GM19395 (cell line): ENCODE measurements around the gene AKAP6.

Experiments used
- ATAC-seq: cut with Tn5 transposase; IDR thresholded peaks from one replicate; pipeline ENCODE4 v1.9.1; 2021; ENCODE audit warnings: mild to moderate bottlenecking, moderate library complexity; ENCODE audit not compliant: unreplicated experiment

Gene AKAP6

GRCh38 chr14:32650030-32650429 is 320.9 kb downstream of the AKAP6 start:
- ATAC-seq = no peak

GRCh38 chr14:32650665-32651064 is 321.6 kb downstream of the AKAP6 start:
- no peak for ATAC-seq

- no peak for ATAC-seq
Measured at GRCh38 chr14:32654106-32654505, 325.0 kb downstream of the AKAP6 start.

GRCh38 chr14:32656601-32657000 is 327.5 kb downstream of the AKAP6 start:
- ATAC-seq = no peak

- no peak for ATAC-seq
Measured at GRCh38 chr14:32657081-32657480, 328.0 kb downstream of the AKAP6 start.

- ATAC-seq = no peak
Measured at GRCh38 chr14:32661216-32661615, 332.1 kb downstream of the AKAP6 start.

GRCh38 chr14:32662211-32662610 is 333.1 kb downstream of the AKAP6 start:
- no peak for ATAC-seq

- no peak for ATAC-seq
Measured at GRCh38 chr14:32666308-32666707, 337.2 kb downstream of the AKAP6 start.

GRCh38 chr14:32667287-32667686 is 338.2 kb downstream of the AKAP6 start:
- ATAC-seq = no peak

- no peak for ATAC-seq
Measured at GRCh38 chr14:32667791-32668190, 338.7 kb downstream of the AKAP6 start.

GRCh38 chr14:32669391-32669790 is 340.3 kb downstream of the AKAP6 start:
- no peak for ATAC-seq

GRCh38 chr14:32675433-32675832 is 346.3 kb downstream of the AKAP6 start:
- no peak for ATAC-seq

GRCh38 chr14:32677129-32677780 is 348.2 kb downstream of the AKAP6 start:
- ATAC-seq = no peak

GRCh38 chr14:32678088-32678487 is 349.0 kb downstream of the AKAP6 start:
- no peak for ATAC-seq

GRCh38 chr14:32679927-32680612 is 351.0 kb downstream of the AKAP6 start:
- ATAC-seq = no peak

- no peak for ATAC-seq
Measured at GRCh38 chr14:32681598-32681997, 352.5 kb downstream of the AKAP6 start.

- ATAC-seq = no peak
Measured at GRCh38 chr14:32682214-32682613, 353.1 kb downstream of the AKAP6 start.

GRCh38 chr14:32683679-32684078 is 354.6 kb downstream of the AKAP6 start:
- ATAC-seq = peak; percentile 61

GRCh38 chr14:32688941-32689340 is 359.8 kb downstream of the AKAP6 start:
- ATAC-seq = no peak

- no peak for ATAC-seq
Measured at GRCh38 chr14:32692441-32692840, 363.3 kb downstream of the AKAP6 start.

GRCh38 chr14:32693114-32693513 is 364.0 kb downstream of the AKAP6 start:
- no peak for ATAC-seq

GRCh38 chr14:32694795-32695449 is 365.8 kb downstream of the AKAP6 start:
- ATAC-seq = no peak
